ENCODE results near the gene TRA2B.

Gene TRA2B

DNA sequence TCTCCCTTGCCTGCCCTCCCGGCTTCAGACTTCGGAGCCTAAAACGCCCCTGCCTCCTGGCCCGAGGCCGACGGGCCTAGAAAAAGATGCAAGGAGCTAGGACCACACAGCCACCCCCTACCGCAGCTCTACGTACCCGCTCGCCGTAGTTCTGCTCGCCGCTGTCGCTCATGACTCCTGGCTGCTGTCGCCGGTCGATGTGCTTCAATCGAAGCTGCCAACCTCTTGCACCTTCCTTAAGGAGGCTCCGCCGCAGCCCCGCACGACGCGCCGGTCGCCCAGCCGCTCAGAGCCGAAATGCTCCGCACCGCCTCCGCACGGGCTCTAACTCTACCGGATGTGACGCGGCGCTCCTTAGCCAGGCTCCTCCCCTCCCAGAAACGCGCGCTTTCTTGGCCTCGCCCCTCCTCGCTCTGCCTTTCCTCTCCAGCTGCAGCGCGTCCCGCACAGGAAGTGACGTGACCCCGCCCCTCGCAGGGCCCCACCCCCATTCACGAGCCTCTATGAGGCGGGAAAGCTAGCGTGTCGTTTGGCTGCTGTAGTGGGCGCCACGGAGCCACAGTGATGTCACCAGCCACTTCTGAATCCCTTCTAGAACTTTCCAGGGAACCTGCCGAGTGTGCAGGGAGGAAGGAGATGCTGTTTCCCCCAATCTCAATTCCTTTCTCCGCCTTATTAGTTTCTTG lies at the start of gene TRA2B:
TRA2B (minus strand) TSS at position 326 of the 686 bp plus-strand sequence; CDS start at position 172, 154 bp downstream.
- peak; percentile 92 for ATAC-seq
- TF ChIP-seq ZFP3 (CRISPR knock-in tag; IDR thresholded peaks at IDR 0.05) (no peak), TCF4 (CRISPR knock-in tag; IDR thresholded peaks at IDR 0.05; ENCODE audit: borderline replicate concordance) (no peak), ZNF8 (CRISPR knock-in tag; IDR thresholded peaks at IDR 0.05) (no peak), OSR1 (CRISPR knock-in tag; IDR thresholded peaks at IDR 0.05) (no peak), ZFP30 (CRISPR knock-in tag; IDR thresholded peaks at IDR 0.05) (no peak), ZNF70 (CRISPR knock-in tag; IDR thresholded peaks at IDR 0.05) (no peak), GLIS3 (CRISPR knock-in tag; IDR thresholded peaks at IDR 0.05) (no peak; the same call in 1 of the 2 replicates), RARB (CRISPR knock-in tag; IDR thresholded peaks at IDR 0.05) (no peak), TOX (CRISPR knock-in tag; IDR thresholded peaks at IDR 0.05; ENCODE audit: borderline replicate concordance) (no peak), SNAI2 (CRISPR knock-in tag; IDR thresholded peaks at IDR 0.05) (no peak), ZNF565 (CRISPR knock-in tag; conservative IDR thresholded peaks at IDR 0.05; ENCODE audit: low read depth) (no peak), BACH2 (CRISPR knock-in tag; IDR thresholded peaks at IDR 0.05; ENCODE audit: borderline replicate concordance) (no peak), ISL1 (CRISPR knock-in tag; IDR thresholded peaks at IDR 0.05) (no peak), ARNTL (CRISPR knock-in tag; IDR thresholded peaks at IDR 0.05; ENCODE audit: borderline replicate concordance, low read depth) (no peak), PPARA (CRISPR knock-in tag; IDR thresholded peaks at IDR 0.05; ENCODE audit: borderline replicate concordance) (no peak)
- TF ChIP-seq, protein P1, sequence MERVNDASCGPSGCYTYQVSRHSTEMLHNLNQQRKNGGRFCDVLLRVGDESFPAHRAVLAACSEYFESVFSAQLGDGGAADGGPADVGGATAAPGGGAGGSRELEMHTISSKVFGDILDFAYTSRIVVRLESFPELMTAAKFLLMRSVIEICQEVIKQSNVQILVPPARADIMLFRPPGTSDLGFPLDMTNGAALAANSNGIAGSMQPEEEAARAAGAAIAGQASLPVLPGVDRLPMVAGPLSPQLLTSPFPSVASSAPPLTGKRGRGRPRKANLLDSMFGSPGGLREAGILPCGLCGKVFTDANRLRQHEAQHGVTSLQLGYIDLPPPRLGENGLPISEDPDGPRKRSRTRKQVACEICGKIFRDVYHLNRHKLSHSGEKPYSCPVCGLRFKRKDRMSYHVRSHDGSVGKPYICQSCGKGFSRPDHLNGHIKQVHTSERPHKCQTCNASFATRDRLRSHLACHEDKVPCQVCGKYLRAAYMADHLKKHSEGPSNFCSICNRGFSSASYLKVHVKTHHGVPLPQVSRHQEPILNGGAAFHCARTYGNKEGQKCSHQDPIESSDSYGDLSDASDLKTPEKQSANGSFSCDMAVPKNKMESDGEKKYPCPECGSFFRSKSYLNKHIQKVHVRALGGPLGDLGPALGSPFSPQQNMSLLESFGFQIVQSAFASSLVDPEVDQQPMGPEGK (CRISPR knock-in tag; IDR thresholded peaks at IDR 0.05; ENCODE audit: borderline replicate concordance): no peak
- TF ChIP-seq, protein P2, sequence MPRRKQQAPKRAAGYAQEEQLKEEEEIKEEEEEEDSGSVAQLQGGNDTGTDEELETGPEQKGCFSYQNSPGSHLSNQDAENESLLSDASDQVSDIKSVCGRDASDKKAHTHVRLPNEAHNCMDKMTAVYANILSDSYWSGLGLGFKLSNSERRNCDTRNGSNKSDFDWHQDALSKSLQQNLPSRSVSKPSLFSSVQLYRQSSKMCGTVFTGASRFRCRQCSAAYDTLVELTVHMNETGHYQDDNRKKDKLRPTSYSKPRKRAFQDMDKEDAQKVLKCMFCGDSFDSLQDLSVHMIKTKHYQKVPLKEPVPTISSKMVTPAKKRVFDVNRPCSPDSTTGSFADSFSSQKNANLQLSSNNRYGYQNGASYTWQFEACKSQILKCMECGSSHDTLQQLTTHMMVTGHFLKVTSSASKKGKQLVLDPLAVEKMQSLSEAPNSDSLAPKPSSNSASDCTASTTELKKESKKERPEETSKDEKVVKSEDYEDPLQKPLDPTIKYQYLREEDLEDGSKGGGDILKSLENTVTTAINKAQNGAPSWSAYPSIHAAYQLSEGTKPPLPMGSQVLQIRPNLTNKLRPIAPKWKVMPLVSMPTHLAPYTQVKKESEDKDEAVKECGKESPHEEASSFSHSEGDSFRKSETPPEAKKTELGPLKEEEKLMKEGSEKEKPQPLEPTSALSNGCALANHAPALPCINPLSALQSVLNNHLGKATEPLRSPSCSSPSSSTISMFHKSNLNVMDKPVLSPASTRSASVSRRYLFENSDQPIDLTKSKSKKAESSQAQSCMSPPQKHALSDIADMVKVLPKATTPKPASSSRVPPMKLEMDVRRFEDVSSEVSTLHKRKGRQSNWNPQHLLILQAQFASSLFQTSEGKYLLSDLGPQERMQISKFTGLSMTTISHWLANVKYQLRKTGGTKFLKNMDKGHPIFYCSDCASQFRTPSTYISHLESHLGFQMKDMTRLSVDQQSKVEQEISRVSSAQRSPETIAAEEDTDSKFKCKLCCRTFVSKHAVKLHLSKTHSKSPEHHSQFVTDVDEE (CRISPR knock-in tag; IDR thresholded peaks at IDR 0.05): no peak
- TF ChIP-seq, protein P3, sequence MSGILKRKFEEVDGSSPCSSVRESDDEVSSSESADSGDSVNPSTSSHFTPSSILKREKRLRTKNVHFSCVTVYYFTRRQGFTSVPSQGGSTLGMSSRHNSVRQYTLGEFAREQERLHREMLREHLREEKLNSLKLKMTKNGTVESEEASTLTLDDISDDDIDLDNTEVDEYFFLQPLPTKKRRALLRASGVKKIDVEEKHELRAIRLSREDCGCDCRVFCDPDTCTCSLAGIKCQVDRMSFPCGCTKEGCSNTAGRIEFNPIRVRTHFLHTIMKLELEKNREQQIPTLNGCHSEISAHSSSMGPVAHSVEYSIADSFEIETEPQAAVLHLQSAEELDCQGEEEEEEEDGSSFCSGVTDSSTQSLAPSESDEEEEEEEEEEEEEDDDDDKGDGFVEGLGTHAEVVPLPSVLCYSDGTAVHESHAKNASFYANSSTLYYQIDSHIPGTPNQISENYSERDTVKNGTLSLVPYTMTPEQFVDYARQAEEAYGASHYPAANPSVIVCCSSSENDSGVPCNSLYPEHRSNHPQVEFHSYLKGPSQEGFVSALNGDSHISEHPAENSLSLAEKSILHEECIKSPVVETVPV (CRISPR knock-in tag; IDR thresholded peaks at IDR 0.05): no peak

DNA sequence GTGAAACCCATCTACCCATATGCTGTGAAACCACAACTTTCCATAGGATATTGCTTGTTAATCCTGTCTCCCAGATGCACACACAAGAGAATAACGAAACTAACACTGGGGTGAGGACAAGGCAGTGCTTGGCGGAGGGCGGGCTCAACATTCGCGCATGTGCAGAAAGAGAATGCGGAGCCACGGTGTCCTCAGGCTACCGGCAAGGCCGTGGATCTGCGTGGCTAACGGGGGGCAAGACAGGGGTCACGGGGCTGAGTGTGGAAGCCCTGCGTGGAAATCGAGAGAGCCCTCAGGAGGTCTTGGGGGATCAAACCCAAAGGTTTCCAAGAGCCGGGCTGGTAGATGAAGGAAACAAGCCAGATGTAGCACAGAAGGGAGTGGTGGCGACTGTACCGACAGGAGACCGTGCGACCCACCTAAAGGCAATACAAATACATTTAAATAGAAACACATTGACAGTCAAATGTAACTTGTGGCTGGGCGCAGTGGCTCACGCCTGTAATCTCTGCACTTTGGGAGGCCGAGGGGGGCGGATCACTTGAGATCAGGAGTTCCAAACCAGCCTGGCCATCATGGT lies 48.5 kb upstream of the TRA2B start:
- no peak for ATAC-seq
- TF ChIP-seq ISL1 (CRISPR knock-in tag; IDR thresholded peaks at IDR 0.05) (no peak), ESRRG (CRISPR knock-in tag; IDR thresholded peaks at IDR 0.05) (no peak), SNAI2 (CRISPR knock-in tag; IDR thresholded peaks at IDR 0.05) (no peak), CSDC2 (CRISPR knock-in tag; IDR thresholded peaks at IDR 0.05) (no peak), ZNF70 (CRISPR knock-in tag; IDR thresholded peaks at IDR 0.05) (no peak), TCF4 (CRISPR knock-in tag; IDR thresholded peaks at IDR 0.05; ENCODE audit: borderline replicate concordance) (no peak)
- TF ChIP-seq, protein P4, sequence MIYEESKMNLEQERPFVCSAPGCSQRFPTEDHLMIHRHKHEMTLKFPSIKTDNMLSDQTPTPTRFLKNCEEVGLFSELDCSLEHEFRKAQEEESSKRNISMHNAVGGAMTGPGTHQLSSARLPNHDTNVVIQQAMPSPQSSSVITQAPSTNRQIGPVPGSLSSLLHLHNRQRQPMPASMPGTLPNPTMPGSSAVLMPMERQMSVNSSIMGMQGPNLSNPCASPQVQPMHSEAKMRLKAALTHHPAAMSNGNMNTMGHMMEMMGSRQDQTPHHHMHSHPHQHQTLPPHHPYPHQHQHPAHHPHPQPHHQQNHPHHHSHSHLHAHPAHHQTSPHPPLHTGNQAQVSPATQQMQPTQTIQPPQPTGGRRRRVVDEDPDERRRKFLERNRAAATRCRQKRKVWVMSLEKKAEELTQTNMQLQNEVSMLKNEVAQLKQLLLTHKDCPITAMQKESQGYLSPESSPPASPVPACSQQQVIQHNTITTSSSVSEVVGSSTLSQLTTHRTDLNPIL (CRISPR knock-in tag; IDR thresholded peaks at IDR 0.05; ENCODE audit: low read depth): no peak
- TF ChIP-seq, protein P3 (CRISPR knock-in tag; IDR thresholded peaks at IDR 0.05): no peak
